Ammon's horn (tissue), 1 donor: ENCODE data around the gene NACA.
A peak's percentile ranks its signal among the peaks of the same experiment; 100 is the strongest.
"Not testable (repeated sequence)": the region's sequence is repeated elsewhere in the genome, so short reads cannot be mapped to it uniquely, and the experiment has no call there.

Source experiments
- DNase-seq: peaks from one replicate; pipeline ENCODE4 v3.0.0-alpha.2; 2016; ENCODE audit warnings: low spot score

Gene NACA

DNA sequence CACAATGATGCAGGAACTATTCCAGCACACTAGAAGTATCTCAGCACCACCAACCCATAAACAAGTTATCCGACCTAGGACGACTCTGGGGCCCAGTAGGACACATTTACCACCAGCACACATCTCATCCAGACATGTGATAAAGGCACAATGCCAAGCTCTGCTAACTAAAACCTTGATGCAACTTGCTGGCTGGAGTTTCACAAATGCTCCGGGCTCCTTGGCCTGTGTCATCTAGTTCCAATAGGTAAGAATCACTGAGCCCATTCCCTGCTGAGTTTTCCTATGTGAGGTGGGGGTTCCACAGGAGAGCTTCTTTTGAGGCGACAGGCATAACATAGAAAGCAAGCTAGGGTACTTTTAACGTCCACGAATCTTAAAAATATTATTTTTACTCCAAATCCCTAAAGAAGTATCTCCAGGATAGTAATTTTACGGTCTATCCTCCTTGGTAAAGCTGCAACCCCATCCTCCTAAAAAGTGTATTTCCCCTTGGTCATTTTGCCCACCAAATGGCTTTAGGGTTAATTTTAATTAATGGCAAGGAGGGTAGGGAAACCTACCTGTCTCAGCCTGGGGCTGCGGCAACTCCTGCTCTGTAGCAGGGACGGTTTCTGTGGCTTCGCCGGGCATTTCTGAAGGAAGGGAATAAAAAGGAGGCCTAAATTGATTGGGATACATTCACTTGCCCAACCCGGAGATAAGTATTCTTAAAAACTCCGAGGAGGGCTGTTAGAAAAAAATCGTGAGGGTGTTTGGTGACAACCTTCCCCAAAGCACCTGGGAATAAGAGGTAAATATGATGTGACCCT, 1.0 kb downstream of the NACA start:
- DNase-seq = peak; percentile 50

DNA sequence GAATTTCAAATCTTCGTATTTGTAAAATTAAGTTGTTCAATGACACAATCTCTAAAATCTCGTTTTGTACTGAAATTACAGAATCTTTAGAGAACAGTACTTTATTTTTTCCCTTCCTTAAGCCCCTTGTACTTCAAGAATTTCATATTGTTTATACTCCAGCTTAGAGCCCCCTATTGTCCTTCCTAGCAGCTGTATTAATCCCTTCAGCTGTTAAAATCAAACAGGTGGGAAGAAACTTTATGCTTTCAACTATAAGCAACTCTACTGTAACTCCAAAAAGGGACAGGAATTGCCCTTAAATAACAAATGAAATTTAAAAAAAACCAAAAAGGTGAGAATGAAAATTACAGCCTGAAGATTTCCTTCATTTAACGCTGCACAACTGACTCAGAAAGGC, 1.7 kb downstream of the NACA start:
- DNase-seq = no peak

DNA sequence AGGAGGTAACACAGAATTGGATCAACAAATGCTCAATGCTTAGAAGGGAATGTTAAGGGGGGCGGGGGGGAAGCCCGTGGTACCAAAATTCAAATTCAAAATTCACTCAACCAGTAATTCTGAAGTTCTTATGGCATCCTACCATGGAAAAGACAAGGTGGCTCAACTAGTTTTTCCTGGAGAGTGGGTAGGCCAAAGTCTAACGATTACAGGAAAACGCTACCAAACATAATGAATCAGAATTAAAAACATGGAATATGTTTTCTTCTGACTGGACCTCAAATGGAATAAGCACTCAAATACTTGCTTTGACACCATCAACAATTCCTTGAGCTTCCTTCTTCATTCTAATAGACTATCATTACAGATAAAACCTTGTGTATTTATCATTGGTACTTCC, 2.3 kb downstream of the NACA start:
- DNase-seq = no peak

DNA sequence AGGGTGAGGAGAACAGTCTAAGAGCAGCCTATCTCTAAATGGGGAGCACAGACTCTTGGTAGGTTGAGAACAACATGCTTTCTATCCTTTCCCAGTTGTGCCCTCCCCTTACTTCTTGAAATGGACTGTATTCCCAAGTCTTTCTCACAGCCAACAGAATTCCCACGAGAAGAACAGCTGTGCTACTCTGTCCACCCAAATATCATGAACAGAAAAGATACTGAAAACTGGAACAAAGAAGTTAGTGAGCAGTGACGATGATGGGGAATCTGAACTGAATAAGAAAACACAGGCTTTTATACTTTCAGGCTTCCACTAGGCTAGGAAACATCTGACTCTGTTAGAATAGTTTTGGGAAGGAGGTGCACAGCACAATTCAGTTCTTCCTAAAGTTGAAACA, 3.4 kb downstream of the NACA start:
- DNase-seq = no peak

DNA sequence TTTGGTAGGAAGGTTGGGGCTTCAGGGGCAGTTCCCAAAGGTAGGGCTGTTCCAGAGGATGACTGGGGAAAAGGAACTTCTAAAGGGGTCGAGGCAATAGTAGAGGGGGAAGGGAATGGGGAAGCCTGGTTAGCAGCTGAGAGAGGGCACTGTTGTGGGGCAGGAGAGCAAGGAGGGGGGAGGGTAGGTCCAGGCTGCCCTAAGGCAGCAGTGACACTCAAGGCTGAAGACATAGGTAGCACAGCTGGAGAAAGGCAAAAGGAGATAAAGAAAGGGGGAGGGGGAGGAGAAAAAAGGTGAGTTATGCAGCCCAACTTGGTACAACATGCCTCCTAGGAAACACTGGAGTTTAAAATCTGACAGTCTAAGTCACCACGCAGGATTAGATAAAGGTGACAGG, 3.9 kb downstream of the NACA start:
- DNase-seq = no peak

DNA sequence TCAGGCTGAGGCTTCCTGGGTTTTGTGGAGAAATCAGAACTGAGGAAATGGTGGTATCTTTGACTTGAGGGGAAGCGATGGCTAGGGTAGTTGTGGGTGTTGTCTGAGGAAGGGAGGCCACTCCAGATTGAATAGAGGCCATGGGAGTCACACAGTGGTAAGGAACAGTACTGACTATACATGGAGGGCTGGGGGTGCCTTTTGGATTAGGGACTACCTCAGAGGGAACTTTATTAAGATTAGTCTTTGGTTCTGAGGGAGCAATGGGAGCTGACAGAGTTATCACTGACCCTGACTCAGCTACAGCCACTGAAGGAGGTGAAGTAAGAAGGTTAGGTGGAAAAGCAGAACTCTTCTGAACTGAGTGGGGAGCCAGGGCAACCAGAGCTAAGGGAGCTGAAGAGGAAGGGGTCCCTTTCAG, 4.4 kb downstream of the NACA start:
- DNase-seq = no peak

DNA sequence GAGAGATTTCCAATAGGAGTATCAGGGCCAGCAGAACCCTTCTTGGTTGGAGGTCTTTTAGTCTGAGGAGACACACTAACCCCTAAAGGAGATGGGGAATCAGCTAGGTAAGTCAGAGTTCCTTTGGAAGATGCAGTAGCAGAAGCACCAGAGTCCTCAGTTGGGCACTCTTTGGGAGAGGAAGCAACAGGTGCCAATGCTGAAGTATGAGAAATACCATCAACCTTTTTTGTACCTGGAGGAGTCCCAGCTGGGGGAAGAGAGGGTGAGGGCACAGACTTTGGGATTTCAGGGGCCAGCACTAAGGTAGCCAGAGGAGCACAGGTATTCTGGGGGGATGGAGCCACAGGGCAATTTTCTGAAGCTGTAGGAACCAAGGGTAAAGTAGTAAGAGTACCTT, 6.0 kb downstream of the NACA start:
- no peak for DNase-seq

DNA sequence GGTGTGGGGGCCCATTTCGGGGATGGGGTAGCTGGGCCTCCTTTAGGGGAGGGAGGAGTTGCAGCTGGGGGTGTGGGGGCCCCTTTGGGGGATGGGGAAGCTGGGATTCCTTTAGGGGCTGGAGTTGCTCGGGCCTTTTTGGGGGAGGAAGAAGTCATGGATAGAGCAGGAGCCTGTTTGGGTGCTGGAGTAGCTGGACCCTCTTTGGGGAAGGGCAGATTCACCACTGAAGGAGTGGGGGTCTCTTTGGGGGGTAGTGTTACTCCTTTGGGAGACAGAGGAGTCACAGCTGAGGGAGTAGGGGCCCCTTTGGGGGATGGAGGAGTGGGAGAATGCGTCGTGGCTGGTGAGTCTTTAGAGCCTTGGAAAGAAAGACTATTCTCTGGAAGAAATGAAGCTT, 6.5 kb downstream of the NACA start:
- DNase-seq = no peak

DNA sequence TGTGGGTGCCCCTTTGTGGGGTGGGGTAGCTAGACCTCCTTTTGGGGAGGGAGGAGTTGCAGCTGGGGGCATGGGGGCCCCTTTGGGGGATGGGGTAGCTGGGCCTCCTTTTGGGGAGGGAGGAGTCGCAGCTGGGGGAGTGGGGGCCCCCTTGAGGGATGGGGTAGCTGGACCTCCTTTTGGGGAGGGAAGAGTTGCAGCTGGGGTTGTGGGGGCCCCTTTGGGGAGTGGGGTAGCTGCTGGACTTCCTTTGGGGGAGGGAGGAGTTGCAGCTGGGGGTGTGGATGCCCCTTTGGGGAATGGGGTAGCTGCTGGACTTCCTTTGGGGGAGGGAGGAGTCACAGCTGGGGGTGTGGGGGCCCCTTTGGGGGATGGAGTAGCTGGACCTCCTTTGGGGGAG, 7.0 kb downstream of the NACA start:
- no peak for DNase-seq

DNA sequence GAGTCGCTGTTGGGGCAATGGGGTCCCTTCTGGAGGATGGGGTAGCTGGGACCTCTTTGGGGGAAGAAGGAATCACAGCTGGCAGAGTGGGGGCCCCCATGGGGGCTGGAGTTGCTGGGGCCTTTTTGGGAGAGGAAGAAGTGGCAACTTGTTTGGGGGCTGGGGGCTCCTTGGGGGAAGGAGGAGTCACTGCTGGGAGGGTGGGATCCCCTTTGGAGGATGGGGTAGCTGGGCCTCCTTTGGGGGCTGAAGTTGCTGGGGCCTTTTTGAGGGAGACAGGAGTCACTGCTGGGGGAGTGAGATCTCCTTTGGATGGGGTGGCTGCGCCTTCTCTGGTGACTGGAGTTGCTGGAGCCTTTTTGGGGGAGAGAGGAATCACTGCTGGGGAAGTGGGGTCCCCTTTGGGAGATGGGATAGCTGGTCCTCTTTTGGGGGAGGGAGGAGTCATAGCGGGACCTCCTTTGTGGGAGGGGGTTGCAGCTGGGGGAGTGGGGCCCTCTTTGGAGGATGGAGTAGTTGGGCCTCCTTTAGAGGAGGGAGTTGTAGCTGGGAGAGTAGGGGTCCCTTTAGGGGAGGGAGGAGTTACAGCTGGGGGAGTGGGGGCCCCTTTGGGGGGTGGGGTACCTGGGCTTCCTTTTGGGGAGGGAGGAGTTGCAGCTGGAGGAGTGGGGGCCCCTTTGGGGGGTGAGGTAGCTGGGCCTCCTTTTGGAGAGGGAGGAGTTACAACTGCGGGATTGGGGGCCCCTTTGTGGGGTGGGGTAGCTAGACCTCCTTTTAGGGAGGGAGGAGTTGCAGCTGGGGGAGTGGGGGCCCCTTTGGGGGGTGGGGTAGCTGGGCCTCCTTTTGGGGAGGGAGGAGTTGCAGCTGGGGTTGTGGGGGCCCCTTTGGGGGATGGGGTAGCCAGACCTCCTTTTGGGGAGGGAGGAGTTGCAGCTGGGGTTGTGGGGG, 7.9 kb downstream of the NACA start:
- no peak for DNase-seq

DNA sequence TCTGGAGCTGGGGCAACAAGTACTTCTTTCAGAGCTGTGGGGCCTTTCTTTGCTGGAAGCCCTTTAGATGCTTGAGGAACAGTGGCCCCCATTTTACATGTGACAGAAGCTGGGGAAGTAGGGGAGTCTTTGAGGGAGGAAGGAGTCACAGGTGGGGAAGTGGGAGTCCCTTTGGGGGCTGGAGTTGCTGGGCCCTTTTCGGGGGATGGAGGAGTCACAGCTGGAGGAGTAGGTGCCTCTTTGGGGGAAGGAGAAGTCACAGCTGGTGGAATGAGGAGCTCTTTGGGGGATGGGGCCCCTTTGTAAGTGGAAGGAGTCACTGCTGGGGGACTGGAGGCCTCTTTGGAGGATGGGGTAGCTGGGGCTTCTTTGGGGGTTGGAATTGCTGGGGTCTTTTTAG, 8.6 kb downstream of the NACA start:
- no peak for DNase-seq

DNA sequence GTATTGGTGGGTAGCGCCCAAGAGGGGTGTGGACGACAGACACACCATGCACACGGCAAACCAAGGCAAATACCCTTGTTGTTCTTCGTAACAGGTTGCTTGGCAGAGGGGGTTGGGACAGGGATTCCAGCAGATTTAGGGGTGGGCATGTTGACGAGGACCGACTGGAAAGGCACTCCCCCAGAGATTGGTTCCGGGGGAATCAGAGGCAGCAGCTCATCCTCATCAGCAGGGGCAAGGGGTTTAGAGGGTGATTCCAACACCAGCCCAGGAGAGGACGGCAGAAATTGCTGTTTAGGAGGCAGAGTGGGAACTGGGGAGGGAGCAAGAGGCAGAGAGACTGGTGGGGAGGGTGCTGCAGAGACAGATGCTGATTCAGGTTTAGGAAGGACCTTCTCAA, 9.3 kb downstream of the NACA start:
- DNase-seq = no peak

DNA sequence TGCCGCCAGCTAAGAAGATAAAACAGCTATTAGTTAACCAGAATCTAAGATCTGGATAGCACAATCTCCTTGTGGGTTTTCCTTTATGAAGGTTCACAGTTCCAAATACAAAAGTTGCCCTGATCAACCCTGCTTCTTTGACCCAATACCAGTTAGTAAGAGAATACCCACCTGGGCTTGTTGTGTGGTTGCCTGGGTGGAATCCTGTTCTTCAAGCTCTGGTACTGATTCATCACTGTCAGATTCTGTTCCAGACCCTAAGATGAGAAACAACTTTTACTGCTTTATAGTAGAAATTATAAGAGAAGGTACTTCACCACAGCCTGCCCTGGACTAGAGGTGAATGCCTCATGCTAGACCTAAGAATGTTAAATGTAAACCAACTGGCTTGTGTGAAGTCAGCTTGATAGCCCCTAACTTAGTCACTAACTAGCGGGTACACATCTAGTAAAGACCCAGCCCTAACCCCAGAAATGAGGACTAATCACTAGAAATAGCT, 10.6 kb downstream of the NACA start:
- no peak for DNase-seq

DNA sequence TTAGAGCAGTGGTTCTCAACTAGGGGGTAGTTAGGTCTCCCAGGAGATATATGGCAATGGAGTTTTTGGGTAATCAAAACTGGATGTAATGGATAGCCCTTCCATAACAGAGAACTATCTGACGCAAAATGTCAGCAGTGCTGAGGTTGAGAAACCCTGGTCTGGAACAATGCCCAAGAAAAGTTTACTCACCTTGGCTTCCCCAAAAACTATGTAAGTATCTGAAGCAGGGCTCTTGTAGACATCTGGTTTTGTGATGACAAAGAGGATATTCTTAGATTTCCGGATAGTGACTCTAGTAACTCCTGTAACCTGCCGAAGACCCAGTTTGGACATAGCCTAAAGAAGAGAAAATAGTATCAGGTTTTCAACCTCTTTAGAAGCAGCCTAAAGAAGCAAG, 11.8 kb downstream of the NACA start:
- DNase-seq = no peak

DNA sequence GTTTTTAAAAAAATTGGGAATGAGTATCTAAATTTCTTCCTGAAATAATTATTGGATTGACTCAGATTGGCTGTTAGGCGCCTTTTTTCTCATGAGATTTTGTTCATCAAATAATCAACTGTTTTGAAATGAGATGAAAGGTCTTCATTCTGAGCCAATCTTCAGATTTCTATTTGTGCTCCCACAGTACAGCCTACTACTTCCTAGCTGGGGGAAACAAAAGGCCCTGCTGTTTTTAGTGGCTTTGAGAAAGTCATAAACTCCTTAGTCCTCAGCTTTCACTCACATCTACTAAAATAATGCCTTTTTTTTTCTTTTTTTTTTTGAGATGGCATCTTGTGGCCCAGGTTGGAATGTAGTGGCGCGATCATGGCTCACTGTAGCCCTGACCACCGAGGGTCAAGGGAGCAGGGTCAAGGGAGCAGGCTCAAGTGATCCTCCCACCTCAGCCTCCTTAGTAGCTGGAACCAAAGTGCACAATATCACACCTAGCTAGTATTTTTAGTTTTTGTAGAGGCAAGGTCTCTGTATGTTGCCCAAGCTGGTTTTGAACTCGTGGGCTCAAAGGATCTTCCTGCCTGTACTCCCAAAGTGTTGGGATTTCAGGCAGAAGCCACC, 15.2 kb downstream of the NACA start:
- no peak for DNase-seq

DNA sequence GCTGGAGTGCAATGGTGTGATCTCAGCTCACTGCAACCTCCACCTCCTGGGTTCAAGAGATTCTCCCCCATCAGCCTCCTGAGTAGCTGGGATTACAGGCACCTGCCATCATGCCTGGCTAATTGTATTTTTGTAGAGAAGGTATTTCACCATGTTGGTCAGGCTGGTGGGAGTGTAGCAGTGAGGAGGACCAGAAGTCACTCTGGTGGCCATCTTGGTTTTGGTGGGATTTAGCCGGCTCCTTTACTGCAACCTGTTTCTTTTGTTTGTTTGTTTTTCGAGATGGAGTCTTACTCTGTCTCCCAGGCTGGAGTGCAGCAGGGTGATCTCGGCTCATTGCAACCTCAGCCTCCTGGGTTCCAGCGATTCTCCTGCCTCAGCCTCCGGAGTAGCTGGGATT, 20.6 kb downstream of the NACA start:
- DNase-seq = not testable (repeated sequence)

DNA sequence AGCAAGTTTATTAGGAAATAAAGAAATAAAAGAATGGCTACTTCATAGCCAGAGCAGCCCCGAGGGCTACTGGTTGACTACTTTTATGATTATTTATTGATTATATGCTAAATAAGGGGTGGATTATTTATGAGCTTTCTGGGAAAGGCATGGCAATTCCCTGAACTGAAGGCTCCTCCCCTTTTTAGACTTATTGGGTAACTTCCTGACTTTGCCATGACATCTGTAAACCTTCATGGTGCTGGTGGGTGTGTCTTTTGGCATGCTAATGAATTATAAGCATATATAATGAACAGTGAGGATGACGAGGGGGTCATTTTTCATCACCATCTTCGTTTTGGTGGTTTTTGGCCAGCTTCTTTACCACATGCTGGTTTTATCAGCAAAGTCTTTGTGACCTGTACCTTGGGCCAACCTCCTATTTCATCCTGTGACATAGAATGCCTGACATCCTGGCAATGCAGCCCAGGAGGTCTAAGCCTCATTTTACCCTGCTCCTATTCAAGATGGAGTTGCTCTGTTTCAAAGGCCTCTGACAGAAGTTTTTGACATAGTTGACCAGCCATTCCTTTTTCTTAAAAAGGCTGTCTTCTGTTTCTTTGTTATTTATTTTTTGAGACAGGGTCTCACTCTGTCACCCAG, 26.0 kb downstream of the NACA start:
- no peak for DNase-seq

DNA sequence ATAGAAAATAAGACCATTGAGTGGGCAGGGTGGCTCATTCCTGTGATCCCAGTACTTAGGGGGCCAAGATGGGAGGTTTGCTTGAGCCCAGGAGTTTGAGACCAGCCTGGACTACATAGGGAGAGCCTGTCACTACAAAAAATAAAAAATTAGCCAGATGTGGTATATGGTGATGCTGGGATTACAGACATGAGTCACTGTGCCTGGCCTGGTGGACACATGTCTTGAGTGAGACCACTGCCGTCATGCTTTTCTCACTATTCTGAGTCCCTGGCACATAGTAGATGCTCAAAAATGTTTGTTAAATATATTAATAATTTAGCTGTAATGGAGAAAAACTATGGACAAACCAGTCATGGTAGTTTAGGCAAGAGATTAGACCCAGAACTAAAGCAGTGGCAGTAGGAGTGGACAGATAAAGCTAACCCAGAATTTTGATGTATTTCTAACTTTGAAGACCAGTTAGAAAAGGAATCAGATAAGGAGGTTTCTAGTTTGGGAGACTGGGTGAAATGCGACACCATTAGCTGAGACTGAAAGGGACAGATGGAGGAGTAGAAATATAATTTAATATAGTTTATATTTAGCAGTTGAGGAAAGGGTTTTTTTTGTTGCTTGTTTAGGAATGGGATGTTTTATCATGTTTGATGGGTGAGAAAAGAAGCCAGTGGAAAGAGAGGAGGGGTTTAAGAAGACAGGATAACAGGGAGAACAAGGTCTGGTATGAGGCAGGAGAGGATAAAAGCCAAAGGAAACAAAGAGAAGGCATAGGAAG, 29.6 kb downstream of the NACA start:
- no peak for DNase-seq

DNA sequence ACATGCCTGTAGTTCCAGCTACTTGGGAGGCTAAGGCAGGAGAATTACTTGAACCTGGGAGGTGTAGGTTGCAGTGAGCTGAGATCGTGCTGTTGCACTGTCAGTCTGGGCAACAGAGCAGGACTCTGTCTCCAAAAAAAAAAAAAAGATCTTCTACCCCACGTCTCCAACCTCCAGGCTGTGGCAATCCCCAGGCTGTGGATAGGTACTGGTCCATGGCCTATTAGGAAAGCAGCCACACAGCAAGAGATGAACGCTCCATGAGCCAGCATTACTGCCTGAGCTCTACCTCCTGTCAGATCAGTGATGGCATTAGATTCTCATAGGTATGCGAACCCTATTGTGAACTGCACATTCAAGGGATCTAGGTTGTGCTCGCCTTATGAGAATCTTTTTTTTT, 30.9 kb downstream of the NACA start:
- DNase-seq = no peak

DNA sequence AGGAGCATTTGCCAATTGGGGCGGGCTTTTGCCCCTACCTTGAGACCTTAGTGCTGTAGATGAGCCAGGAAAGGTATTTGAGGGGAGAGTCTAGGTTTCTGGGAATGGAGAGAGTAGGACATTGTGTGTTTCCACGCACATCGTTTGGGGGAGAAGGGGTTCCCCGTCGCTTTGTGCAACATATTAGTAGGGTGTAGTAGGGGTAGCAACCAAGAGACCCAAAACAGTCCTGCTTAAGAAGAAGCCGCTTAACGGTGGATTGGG, 36.3 kb downstream of the NACA start:
- no peak for DNase-seq

DNA sequence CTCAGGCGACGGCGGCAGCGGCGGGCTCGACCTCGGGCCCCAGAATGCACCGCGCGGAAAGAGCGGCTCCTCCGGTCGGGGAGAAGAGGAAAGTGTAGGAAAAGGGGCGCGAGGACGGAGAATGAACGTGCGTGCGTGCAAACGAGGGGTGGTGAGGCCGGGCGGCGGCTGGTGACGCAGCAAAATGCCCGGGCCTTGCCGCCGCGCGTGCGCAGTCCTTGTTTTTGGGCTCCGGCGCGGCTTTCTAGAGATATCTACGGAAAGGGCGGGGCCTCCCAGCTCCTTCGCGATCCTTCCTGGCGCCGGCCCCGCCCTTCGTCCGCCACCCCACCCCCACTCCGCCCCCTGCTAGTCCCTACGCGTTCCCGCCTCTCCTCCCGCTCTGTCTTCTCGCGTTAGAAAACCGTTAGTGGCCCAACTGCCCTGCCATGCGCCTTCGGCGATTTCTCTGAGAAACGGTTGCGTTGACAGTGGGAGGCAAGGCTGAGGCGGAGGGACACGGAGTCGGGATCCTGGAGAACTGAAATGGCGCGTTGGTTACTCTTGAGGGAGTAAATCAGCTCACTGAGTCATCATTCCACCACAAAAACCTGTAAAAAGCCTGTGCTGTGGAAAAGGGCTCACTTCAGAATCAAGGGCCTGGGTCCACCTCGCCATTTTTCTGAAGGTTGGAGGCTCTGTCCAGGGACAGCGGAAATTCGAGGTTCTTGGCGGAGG, 36.8 kb downstream of the NACA start, which contains the start of gene PTGES3:
PTGES3 (minus strand) TSS at position 156 of the 717 bp plus-strand sequence. CDS start 285 bp downstream, outside the sequence.
- DNase-seq = peak; percentile 95
